Keratinocyte (primary cell): Measurements from ENCODE around the gene TXNDC17.

Source experiments
- CTCF ChIP-seq, 3 experiments: IDR thresholded peaks in 1 of 3; conservative IDR thresholded peaks in 1 of 3; optimal IDR thresholded peaks in 1 of 3; 2 replicates in 2 of 3; 3 replicates in 1 of 3; pipeline versions ENCODE3 to v1.5.1; 2011; ENCODE audit warnings: low read length in 3 of 3, mild to moderate bottlenecking in 3 of 3, moderate library complexity in 2 of 3, control low read depth in 1 of 3, inconsistent platforms in 1 of 3; ENCODE audit not compliant: insufficient read depth in 2 of 3; ENCODE audit errors: extremely low read depth in 1 of 3
- EZH2 ChIP-seq: IDR thresholded peaks from one replicate; pipeline ENCODE4 v1.6.1; 2012; ENCODE audit warnings: inconsistent platforms, mild to moderate bottlenecking, low read length, moderate library complexity

- TF ChIP-seq CTCF (optimal IDR thresholded peaks at IDR 0.05 in 1 of 3, IDR thresholded peaks at IDR 0.05 in 1 of 3, conservative IDR thresholded peaks at IDR 0.05 in 1 of 3; ENCODE audit: extremely low read depth in 1 of 3, insufficient read depth in 2 of 3, low read length in 3 of 3) (no peak), EZH2 (no peak)
Measured at GRCh38 chr17:6627019-6627418, 13.8 kb upstream of the TXNDC17 start.
